ENCODE results near the gene CALML6. TPM values are rescaled to one million over a fixed set of nuclear protein-coding genes. Genes with fewer than 3 reads are reported as not detected.

CALML6 gene
- total RNA-seq, 1 donor: 0.36 TPM

- Histone ChIP-seq H3K9me3 (ENCODE audit: low read depth, low read length) (no peaks in the 10 kb centered on the region), H3K27ac (ENCODE audit: low read depth, low read length) (no peak overlapping the region)
Observed at GRCh38 chr1:1921901-1922701, 7.0 kb downstream of the CALML6 start.

GRCh38 chr1:1922702-1922955 is 7.6 kb downstream of the CALML6 start:
- Histone ChIP-seq H3K27me3 (ENCODE audit: insufficient read depth, low read length) (peaks cover 9% of the 10 kb centered on the region), H3K36me3 (ENCODE audit: insufficient read depth, low read length) (no peaks in the 10 kb centered on the region), H3K27ac (ENCODE audit: low read depth, low read length) (no peak overlapping the region), H3K4me3 (ENCODE audit: insufficient read depth, low read length) (no peak overlapping the region), H3K4me1 (ENCODE audit: insufficient read depth, low read length) (peaks cover 6% of the 10 kb centered on the region), H4K20me1 (ENCODE audit: insufficient read depth, low read length) (no peaks in the 10 kb centered on the region), H2AFZ (ENCODE audit: low read length) (no peak overlapping the region), H3K79me2 (ENCODE audit: insufficient read depth, low read length) (no peaks in the 10 kb centered on the region), H3K9me3 (ENCODE audit: low read depth, low read length) (no peaks in the 10 kb centered on the region), H3K4me2 (ENCODE audit: insufficient read depth, low read length) (no peak overlapping the region)
- TF ChIP-seq CTCF (IDR thresholded peaks at IDR 0.05; ENCODE audit: extremely low read depth, low read depth, low read length): no peak
- no peak for DNase-seq (ENCODE audit: insufficient read length, low spot score, missing footprints)

More at GRCh38 chr1:1921901-1922701, 7.0 kb downstream of the CALML6 start:
- Histone ChIP-seq H3K27me3 (ENCODE audit: insufficient read depth, low read length) (peaks cover 9% of the 10 kb centered on the region), H4K20me1 (ENCODE audit: insufficient read depth, low read length) (no peaks in the 10 kb centered on the region), H3K4me3 (ENCODE audit: insufficient read depth, low read length) (no peak overlapping the region), H3K36me3 (ENCODE audit: insufficient read depth, low read length) (no peaks in the 10 kb centered on the region), H3K4me1 (ENCODE audit: insufficient read depth, low read length) (peaks cover 6% of the 10 kb centered on the region), H3K4me2 (ENCODE audit: insufficient read depth, low read length) (no peak overlapping the region), H3K79me2 (ENCODE audit: insufficient read depth, low read length) (no peaks in the 10 kb centered on the region), H2AFZ (ENCODE audit: low read length) (no peak overlapping the region)
- no peak for TF ChIP-seq CTCF (IDR thresholded peaks at IDR 0.05; ENCODE audit: extremely low read depth, low read depth, low read length)
- peak; percentile 89 for DNase-seq (ENCODE audit: insufficient read length, low spot score, missing footprints)

GRCh38 chr1:1922956-1923833 is 8.1 kb downstream of the CALML6 start:
- H3K27ac ChIP-seq (ENCODE audit: low read depth, low read length): no peak overlapping the region
- no peak overlapping the region for H3K4me3 ChIP-seq (ENCODE audit: insufficient read depth, low read length)
- peaks cover 3% of the 10 kb centered on the region for H3K27me3 ChIP-seq (ENCODE audit: insufficient read depth, low read length)
- H2AFZ ChIP-seq (ENCODE audit: low read length): no peak overlapping the region
- H3K9me3 ChIP-seq (ENCODE audit: low read depth, low read length): no peaks in the 10 kb centered on the region
- no peak for TF ChIP-seq CTCF (IDR thresholded peaks at IDR 0.05; ENCODE audit: extremely low read depth, low read depth, low read length)
- H3K4me1 ChIP-seq (ENCODE audit: insufficient read depth, low read length): peaks cover 6% of the 10 kb centered on the region
- peak; percentile 92 for DNase-seq (ENCODE audit: insufficient read length, low spot score, missing footprints)
- H3K79me2 ChIP-seq (ENCODE audit: insufficient read depth, low read length): no peaks in the 10 kb centered on the region
- H3K36me3 ChIP-seq (ENCODE audit: insufficient read depth, low read length): no peaks in the 10 kb centered on the region
- H3K4me2 ChIP-seq (ENCODE audit: insufficient read depth, low read length): no peak overlapping the region
- H4K20me1 ChIP-seq (ENCODE audit: insufficient read depth, low read length): no peaks in the 10 kb centered on the region

- Histone ChIP-seq H3K27ac (ENCODE audit: low read depth, low read length) (no peak overlapping the region), H3K4me2 (ENCODE audit: insufficient read depth, low read length) (no peak overlapping the region), H3K27me3 (ENCODE audit: insufficient read depth, low read length) (no peaks in the 10 kb centered on the region), H3K4me3 (ENCODE audit: insufficient read depth, low read length) (no peak overlapping the region), H3K79me2 (ENCODE audit: insufficient read depth, low read length) (no peaks in the 10 kb centered on the region), H3K9me3 (ENCODE audit: low read depth, low read length) (no peaks in the 10 kb centered on the region), H3K36me3 (ENCODE audit: insufficient read depth, low read length) (no peaks in the 10 kb centered on the region), H4K20me1 (ENCODE audit: insufficient read depth, low read length) (no peaks in the 10 kb centered on the region), H2AFZ (ENCODE audit: low read length) (no peak overlapping the region), H3K4me1 (ENCODE audit: insufficient read depth, low read length) (no peaks in the 10 kb centered on the region)
- peak; percentile 89 for DNase-seq (ENCODE audit: insufficient read length, low spot score, missing footprints)
- no peak for TF ChIP-seq CTCF (IDR thresholded peaks at IDR 0.05; ENCODE audit: extremely low read depth, low read depth, low read length)
Observed at GRCh38 chr1:1924386-1924785, 9.3 kb downstream of the CALML6 start.
